ENCODE results near the gene CES2. TPM values are rescaled to one million over a fixed set of nuclear protein-coding genes. Genes with fewer than 3 reads are reported as not detected.

CES2 gene
- total and polyA plus RNA-seq, 2 donors (not counting 3 experiments of a cell fraction or from before 2014, with no cell fraction given) = 19.1 to 28.8 TPM

GRCh38 chr16:66936462-66936861 lies 1.1 kb downstream of the CES2 start:
- TF ChIP-seq EZH2 (IDR thresholded peaks at IDR 0.05; ENCODE audit: borderline replicate concordance, low read depth, low read length, severe bottlenecking) (no peak), MYC (IDR thresholded peaks at IDR 0.05; ENCODE audit: low read depth, low read length) (no peak), CTCF (IDR thresholded peaks at IDR 0.05; ENCODE audit: extremely low read depth in 1 of 2, insufficient read depth in 1 of 2, low read depth in 1 of 2, low read length in 2 of 2) (no peak), POLR2AphosphoS5 (IDR thresholded peaks at IDR 0.05; ENCODE audit: insufficient read depth, low read depth, low read length) (no peak), FOS (IDR thresholded peaks at IDR 0.05; ENCODE audit: borderline replicate concordance, insufficient read depth, low read length) (no peak), MAX (IDR thresholded peaks at IDR 0.05; ENCODE audit: insufficient read depth, insufficient read length) (no peak), JUN (IDR thresholded peaks at IDR 0.05; ENCODE audit: borderline replicate concordance, insufficient read depth, insufficient read length, low read depth) (no peak), GATA2 (IDR thresholded peaks at IDR 0.05; ENCODE audit: insufficient read depth, insufficient read length, low read depth, low read length) (no peak), POLR2A (IDR thresholded peaks at IDR 0.05; ENCODE audit: low read depth, low read length) (no peak)
- intact Hi-C loops (cut with micrococcal nuclease) (no loop called here), dilution Hi-C loops (cut with MboI; ENCODE audit: extremely low pct_ligation_motif_present, low sequenced_read_pairs) (no loop called here)
- H3K9me1 ChIP-seq (replicated peaks; ENCODE audit: control insufficient read depth, extremely low read depth, insufficient read depth, low read length) = no peaks in the 10 kb centered on the region
- no peak overlapping the region for H3K4me2 ChIP-seq (ENCODE audit: insufficient read depth, low read length)
- H3K4me3 ChIP-seq (replicated peaks in 1 of 3; ENCODE audit: insufficient read depth in 1 of 3, low read depth in 1 of 3, low read length in 3 of 3) = no peak overlapping the region
- H3K4me1 ChIP-seq (ENCODE audit: control insufficient read depth, extremely low read depth, insufficient read depth, low read length) = peaks cover 7% of the 10 kb centered on the region
- no peaks in the 10 kb centered on the region for H3K27me3 ChIP-seq (ENCODE audit: control insufficient read depth in 2 of 2, insufficient read depth in 2 of 2, low read length in 2 of 2)
- FAIRE-seq = no peak
- H3K79me2 ChIP-seq (ENCODE audit: control insufficient read depth, insufficient read depth, low read length) = peaks cover 20% of the 10 kb centered on the region
- H3K27ac ChIP-seq (ENCODE audit: insufficient read depth, low read depth, low read length) = no peak overlapping the region
- DNase-seq (ENCODE audit: low read depth, low spot score) = no peak
- H3K36me3 ChIP-seq (ENCODE audit: control insufficient read depth in 2 of 2, extremely low read depth in 1 of 2, insufficient read depth in 2 of 2, low read length in 2 of 2) = peaks cover 0 to 11% of the 10 kb centered on the region in 2 experiments
- CTCF ChIA-PET = interaction anchor here (0.9 to 1.0 kb wide), 2 partner anchors 11 to 18 kb away, joined by 3 read pairs; no protein-coding TSS in a partner anchor
- H3K9me3 ChIP-seq (replicated peaks; ENCODE audit: control insufficient read depth, insufficient read depth, low read length) = no peaks in the 10 kb centered on the region
- no peak overlapping the region for H2AFZ ChIP-seq (ENCODE audit: low read depth, low read length)
- POLR2A ChIA-PET = no interaction called here
- no TSS peak for BruUV-seq (replicated peaks)
- no peak overlapping the region for H3K9ac ChIP-seq (replicated peaks; ENCODE audit: extremely low read depth, insufficient read depth, low read length)
- no peaks in the 10 kb centered on the region for H4K20me1 ChIP-seq (replicated peaks; ENCODE audit: control insufficient read depth, extremely low read depth, insufficient read depth, low read length)

All from endothelial cell of umbilical vein (primary cell).